ENCODE measurements around the gene NSDHL. TPM values are rescaled to one million over a fixed set of nuclear protein-coding genes. Genes with fewer than 3 reads are reported as not detected.

Gene NSDHL
- total RNA-seq, 1 donor, result 15.9 TPM

- Histone ChIP-seq H3K79me2 (ENCODE audit: insufficient read depth, low read length) (no peaks in the 10 kb centered on the region), H3K4me2 (ENCODE audit: insufficient read depth, low read length) (no peak overlapping the region), H3K4me3 (ENCODE audit: insufficient read depth, low read length) (no peak overlapping the region), H3K4me1 (ENCODE audit: insufficient read depth, low read length) (peaks cover 7% of the 10 kb centered on the region), H3K9me3 (ENCODE audit: low read depth, low read length) (no peaks in the 10 kb centered on the region), H2AFZ (ENCODE audit: low read length) (no peak overlapping the region), H3K27me3 (ENCODE audit: insufficient read depth, low read length) (no peaks in the 10 kb centered on the region), H3K27ac (ENCODE audit: low read depth, low read length) (no peak overlapping the region), H3K36me3 (ENCODE audit: insufficient read depth, low read length) (no peaks in the 10 kb centered on the region), H4K20me1 (ENCODE audit: insufficient read depth, low read length) (peaks cover 3% of the 10 kb centered on the region)
- peak; percentile 30 for TF ChIP-seq CTCF (IDR thresholded peaks at IDR 0.05; ENCODE audit: extremely low read depth, low read depth, low read length)
- peak; percentile 76 for DNase-seq (ENCODE audit: insufficient read length, low spot score, missing footprints)
These were observed 81.2 kb downstream of the NSDHL start for GRCh38 chrX:152912106-152912505.

GRCh38 chrX:152912641-152913040, 81.8 kb downstream of the NSDHL start:
- Histone ChIP-seq H3K79me2 (ENCODE audit: insufficient read depth, low read length) (no peaks in the 10 kb centered on the region), H3K27ac (ENCODE audit: low read depth, low read length) (no peak overlapping the region), H3K27me3 (ENCODE audit: insufficient read depth, low read length) (no peaks in the 10 kb centered on the region), H2AFZ (ENCODE audit: low read length) (no peak overlapping the region), H3K9me3 (ENCODE audit: low read depth, low read length) (no peaks in the 10 kb centered on the region), H3K36me3 (ENCODE audit: insufficient read depth, low read length) (no peaks in the 10 kb centered on the region), H3K4me3 (ENCODE audit: insufficient read depth, low read length) (no peak overlapping the region), H3K4me2 (ENCODE audit: insufficient read depth, low read length) (no peak overlapping the region), H4K20me1 (ENCODE audit: insufficient read depth, low read length) (peaks cover 3% of the 10 kb centered on the region), H3K4me1 (ENCODE audit: insufficient read depth, low read length) (peaks cover 7% of the 10 kb centered on the region)
- DNase-seq (ENCODE audit: insufficient read length, low spot score, missing footprints), result peak; percentile 77
- no peak for TF ChIP-seq CTCF (IDR thresholded peaks at IDR 0.05; ENCODE audit: extremely low read depth, low read depth, low read length)

- no peaks in the 10 kb centered on the region for H3K36me3 ChIP-seq (ENCODE audit: insufficient read depth, low read length)
- no peak for TF ChIP-seq CTCF (IDR thresholded peaks at IDR 0.05; ENCODE audit: extremely low read depth, low read depth, low read length)
- no peak for DNase-seq (ENCODE audit: insufficient read length, low spot score, missing footprints)
These were observed 82.5 kb downstream of the NSDHL start for GRCh38 chrX:152913346-152913745.

GRCh38 chrX:152913910-152914309, 83.0 kb downstream of the NSDHL start:
- no peak for DNase-seq (ENCODE audit: insufficient read length, low spot score, missing footprints)
- H3K27ac ChIP-seq (ENCODE audit: low read depth, low read length), result no peak overlapping the region

More at GRCh38 chrX:152913346-152913745, 82.5 kb downstream of the NSDHL start:
- peaks cover 7% of the 10 kb centered on the region for H3K4me1 ChIP-seq (ENCODE audit: insufficient read depth, low read length)
- no peak overlapping the region for H2AFZ ChIP-seq (ENCODE audit: low read length)
- no peak overlapping the region for H3K27ac ChIP-seq (ENCODE audit: low read depth, low read length)
- H3K9me3 ChIP-seq (ENCODE audit: low read depth, low read length), result no peaks in the 10 kb centered on the region
- no peaks in the 10 kb centered on the region for H3K27me3 ChIP-seq (ENCODE audit: insufficient read depth, low read length)
- no peak overlapping the region for H3K4me3 ChIP-seq (ENCODE audit: insufficient read depth, low read length)
- peaks cover 3% of the 10 kb centered on the region for H4K20me1 ChIP-seq (ENCODE audit: insufficient read depth, low read length)
- no peaks in the 10 kb centered on the region for H3K79me2 ChIP-seq (ENCODE audit: insufficient read depth, low read length)
- H3K4me2 ChIP-seq (ENCODE audit: insufficient read depth, low read length), result no peak overlapping the region

More at GRCh38 chrX:152913910-152914309, 83.0 kb downstream of the NSDHL start:
- TF ChIP-seq CTCF (IDR thresholded peaks at IDR 0.05; ENCODE audit: extremely low read depth, low read depth, low read length), result no peak
- Histone ChIP-seq H3K79me2 (ENCODE audit: insufficient read depth, low read length) (no peaks in the 10 kb centered on the region), H3K4me1 (ENCODE audit: insufficient read depth, low read length) (peaks cover 7% of the 10 kb centered on the region), H3K27me3 (ENCODE audit: insufficient read depth, low read length) (no peaks in the 10 kb centered on the region), H3K9me3 (ENCODE audit: low read depth, low read length) (no peaks in the 10 kb centered on the region), H3K36me3 (ENCODE audit: insufficient read depth, low read length) (no peaks in the 10 kb centered on the region), H3K4me2 (ENCODE audit: insufficient read depth, low read length) (no peak overlapping the region), H4K20me1 (ENCODE audit: insufficient read depth, low read length) (peaks cover 3% of the 10 kb centered on the region), H2AFZ (ENCODE audit: low read length) (no peak overlapping the region), H3K4me3 (ENCODE audit: insufficient read depth, low read length) (no peak overlapping the region)

Data from osteoblast (primary cell).